Gastrocnemius medialis (tissue), 4 donors: Measurements from ENCODE around the gene ACVR1B. TPM values are rescaled to one million over a fixed set of nuclear protein-coding genes. Genes with fewer than 3 reads are reported as not detected.
A peak's percentile ranks its signal among the peaks of the same experiment; 100 is the strongest.

Experiments used
- ATAC-seq, 2 donors: fragments of 150-250 bp; one replicate each; pipeline ENCODE4 v1.9.1; 2016
- DNase-seq, 2 donors: peaks; one replicate each; pipeline ENCODE4 v3.0.0-alpha.2; 2019
- H3K27ac ChIP-seq, 4 donors: fragments of 200-600 bp; sonication (generic); 1 replicate in 1 of 4; 2 replicates in 3 of 4; pipeline ENCODE4 v1.5.1; 2016 to 2018; ENCODE audit warnings: mild to moderate bottlenecking in 2 of 4, moderate library complexity in 1 of 4
- H3K27me3 ChIP-seq, 3 donors: fragments of 200-600 bp; sonication (generic) in 2 of 3; 1 replicate in 1 of 3; 2 replicates in 2 of 3; pipeline versions ENCODE4 v1.5.1 to v1.6.0; 2016 to 2019; ENCODE audit warnings: mild to moderate bottlenecking in 1 of 3, moderate library complexity in 1 of 3
- H3K36me3 ChIP-seq, 2 donors: fragments of 200-600 bp; sonication (generic) in 1 of 2; one replicate each; pipeline ENCODE4 v1.5.1; 2017 to 2018
- H3K4me1 ChIP-seq, 2 donors: fragments of 200-600 bp; sonication (generic) in 1 of 2; one replicate each; pipeline ENCODE4 v1.5.1; 2016 to 2017; ENCODE audit warnings: mild to moderate bottlenecking in 2 of 2
- H3K4me3 ChIP-seq, 4 donors: fragments of 200-600 bp; sonication (generic) in 3 of 4; 1 replicate in 1 of 4; 2 replicates in 3 of 4; pipeline ENCODE4 v1.5.1; 2016 to 2019; ENCODE audit warnings: mild to moderate bottlenecking in 2 of 4
- H3K9me3 ChIP-seq, 3 donors: fragments of 200-600 bp; sonication (generic) in 2 of 3; 1 replicate in 1 of 3; 2 replicates in 2 of 3; pipeline ENCODE4 v1.5.1; 2016 to 2019
- POLR2A ChIP-seq, 2 donors: fragments of 450-650 bp; IDR thresholded peaks; one replicate each; pipeline ENCODE4 v1.6.1; 2017; ENCODE audit warnings: antibody characterized with exemption in 2 of 2, mild to moderate bottlenecking in 2 of 2, moderate library complexity in 2 of 2
- in situ Hi-C, 4 donors: fragments of 200-750 bp; cut with MboI; loops; one replicate each; pipeline versions ENCODE4 v1.15.0 to v1.8.0; 2017; ENCODE audit warnings: low sequenced_read_pairs in 4 of 4
- intact Hi-C: fragments of 100-400 bp; cut with DNase I; formaldehyde crosslinking; loops from one replicate; pipeline ENCODE4 v1.15.1; 2023; ENCODE audit warnings: low total_unique reads
- total RNA-seq, 4 donors: library from RNA; depleted of rRNA; stranded (reverse); fragments of >200 nt; gene quantifications; one replicate each; pipeline versions ENCODE4 v1.1.0 to v1.2.3, GENCODE V29; 2016
- TF ChIP-seq, protein P1 (sequence below), 5 experiments: fragments of 450-650 bp in 3 of 5; fragments of 200-600 bp in 2 of 5; sonication (generic) in 2 of 5; IDR thresholded peaks in 4 of 5; conservative IDR thresholded peaks in 1 of 5; 1 replicate in 4 of 5; 2 replicates in 1 of 5; pipeline ENCODE4 v1.5.1; 2016 to 2019; ENCODE audit warnings: antibody characterized with exemption in 5 of 5, mild to moderate bottlenecking in 3 of 5, moderate library complexity in 3 of 5

The ACVR1B gene
- total RNA-seq, 4 donors from 2014 or later = 8.7 to 15.9 (median 10.1) TPM

DNA sequence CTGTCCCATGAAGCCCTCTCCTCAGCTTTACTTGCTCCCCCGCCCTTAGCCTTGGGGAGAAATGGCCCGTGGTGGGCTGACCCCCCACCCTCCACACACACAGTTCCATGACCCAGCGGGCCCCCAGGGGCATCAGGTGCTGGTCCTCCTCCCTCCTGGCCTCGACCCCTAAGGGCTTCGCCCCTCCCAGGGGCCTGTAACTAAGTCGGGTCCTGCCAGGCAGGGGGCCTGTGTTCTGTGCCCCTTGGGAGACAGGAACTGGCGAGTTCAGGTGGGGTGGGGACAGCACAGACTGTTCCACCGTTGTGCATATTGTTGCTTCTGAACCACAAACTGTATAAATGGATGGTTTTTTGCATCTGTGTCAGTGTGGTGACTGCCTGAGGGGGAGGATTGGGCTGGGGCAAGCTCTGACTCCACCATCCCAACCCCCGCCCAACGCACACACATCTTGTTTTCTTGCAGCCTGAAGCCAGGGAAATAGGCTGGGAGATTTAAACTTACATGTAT is 64.1 kb downstream of the ACVR1B start:
- no peak for DNase-seq
- no peak overlapping the region for H3K27ac ChIP-seq
- H3K27me3 ChIP-seq = no peaks in the 10 kb centered on the region
- ATAC-seq = no peak
- no peaks in the 10 kb centered on the region for H3K36me3 ChIP-seq
- TF ChIP-seq, protein P1, sequence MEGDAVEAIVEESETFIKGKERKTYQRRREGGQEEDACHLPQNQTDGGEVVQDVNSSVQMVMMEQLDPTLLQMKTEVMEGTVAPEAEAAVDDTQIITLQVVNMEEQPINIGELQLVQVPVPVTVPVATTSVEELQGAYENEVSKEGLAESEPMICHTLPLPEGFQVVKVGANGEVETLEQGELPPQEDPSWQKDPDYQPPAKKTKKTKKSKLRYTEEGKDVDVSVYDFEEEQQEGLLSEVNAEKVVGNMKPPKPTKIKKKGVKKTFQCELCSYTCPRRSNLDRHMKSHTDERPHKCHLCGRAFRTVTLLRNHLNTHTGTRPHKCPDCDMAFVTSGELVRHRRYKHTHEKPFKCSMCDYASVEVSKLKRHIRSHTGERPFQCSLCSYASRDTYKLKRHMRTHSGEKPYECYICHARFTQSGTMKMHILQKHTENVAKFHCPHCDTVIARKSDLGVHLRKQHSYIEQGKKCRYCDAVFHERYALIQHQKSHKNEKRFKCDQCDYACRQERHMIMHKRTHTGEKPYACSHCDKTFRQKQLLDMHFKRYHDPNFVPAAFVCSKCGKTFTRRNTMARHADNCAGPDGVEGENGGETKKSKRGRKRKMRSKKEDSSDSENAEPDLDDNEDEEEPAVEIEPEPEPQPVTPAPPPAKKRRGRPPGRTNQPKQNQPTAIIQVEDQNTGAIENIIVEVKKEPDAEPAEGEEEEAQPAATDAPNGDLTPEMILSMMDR (IDR thresholded peaks at IDR 0.05 in 4 of 5, conservative IDR thresholded peaks at IDR 0.05 in 1 of 5) = no peak
- no peak for TF ChIP-seq POLR2A (IDR thresholded peaks at IDR 0.05)
- intact Hi-C loops = no loop called here
- H3K4me1 ChIP-seq = peaks cover 0 to 7% of the 10 kb centered on the region in 2 donors
- no peak overlapping the region for H3K4me3 ChIP-seq
- in situ Hi-C loops = no loop called here
- no peaks in the 10 kb centered on the region for H3K9me3 ChIP-seq

DNA sequence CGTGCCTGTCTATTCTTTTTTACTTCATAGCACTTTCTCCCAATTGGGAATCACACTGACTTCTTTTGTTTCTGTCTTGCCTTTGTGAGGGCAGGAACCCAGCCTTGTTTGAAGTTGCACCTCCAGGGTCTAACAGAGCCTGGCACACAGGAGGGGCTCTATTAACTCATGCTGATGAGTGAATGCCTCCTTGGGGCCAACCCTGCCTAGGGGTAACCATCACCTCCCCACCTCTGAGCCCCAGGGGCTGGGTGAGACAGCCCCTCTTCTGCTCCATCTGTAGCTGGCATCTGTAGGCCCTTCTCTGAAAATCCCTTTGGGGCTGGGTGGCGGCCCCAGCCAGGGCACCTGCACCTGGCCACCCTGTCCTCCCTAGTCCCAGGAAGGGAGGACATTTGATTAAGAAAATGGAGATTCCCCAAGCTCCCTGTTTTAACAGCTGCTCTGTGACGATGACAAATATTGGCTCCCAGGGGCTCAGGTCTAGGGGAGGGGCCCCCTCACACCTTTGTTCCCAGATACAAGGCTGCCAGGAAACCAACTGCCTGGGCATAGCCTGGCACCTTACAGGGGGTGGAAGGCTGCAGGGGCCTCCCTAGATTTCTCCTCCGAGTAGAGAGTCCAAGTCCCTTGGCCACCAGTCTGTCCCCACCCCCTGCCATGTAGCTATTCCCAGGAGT is 67.1 kb downstream of the ACVR1B start:
- DNase-seq (no peak), ATAC-seq (no peak)
- peaks cover 0 to 11% of the 10 kb centered on the region in 2 donors for H3K4me1 ChIP-seq
- no peaks in the 10 kb centered on the region for H3K27me3 ChIP-seq
- H3K27ac ChIP-seq = no peak overlapping the region
- TF ChIP-seq POLR2A (IDR thresholded peaks at IDR 0.05) = no peak
- TF ChIP-seq, protein P1 (IDR thresholded peaks at IDR 0.05 in 4 of 5, conservative IDR thresholded peaks at IDR 0.05 in 1 of 5) = no peak
- no peaks in the 10 kb centered on the region for H3K36me3 ChIP-seq
- in situ Hi-C loops (no loop called here), intact Hi-C loops (no loop called here)
- no peak overlapping the region for H3K4me3 ChIP-seq
- no peaks in the 10 kb centered on the region for H3K9me3 ChIP-seq

DNA sequence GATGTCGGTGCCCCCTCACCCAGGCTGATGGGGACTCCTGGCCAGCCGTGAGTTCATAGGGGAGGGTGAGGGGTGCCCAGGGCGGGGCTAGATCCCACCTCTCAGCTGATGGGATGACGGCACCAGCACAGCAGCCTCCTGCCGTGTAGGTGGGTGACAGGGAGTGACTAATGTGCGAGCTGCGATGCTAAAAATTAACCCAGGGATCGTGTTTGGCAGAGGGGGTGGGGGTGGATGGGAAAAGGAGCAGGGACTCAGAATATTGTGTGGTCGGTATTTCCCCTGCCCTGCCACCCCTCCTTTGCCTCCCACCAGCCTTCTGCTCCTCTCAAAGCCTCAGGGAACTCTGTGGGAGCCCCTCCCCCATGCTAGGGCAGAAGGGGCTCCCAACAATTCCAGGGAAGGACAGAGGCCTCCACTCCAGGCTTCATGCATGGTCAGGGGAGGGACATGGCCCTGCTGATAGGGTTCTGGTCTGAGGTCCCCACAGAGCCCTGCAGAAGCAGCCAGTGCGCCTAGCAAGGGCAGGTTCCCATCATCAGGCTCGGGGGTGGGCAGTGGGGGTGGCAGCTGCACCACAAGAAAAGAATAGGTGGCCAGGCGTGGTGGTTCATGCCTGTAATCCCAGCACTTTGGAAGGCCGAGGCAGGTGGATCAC is 67.7 kb downstream of the ACVR1B start:
- Histone ChIP-seq H3K27ac (no peak overlapping the region), H3K4me1 (peaks cover 4 to 17% of the 10 kb centered on the region in 2 donors), H3K4me3 (no peak overlapping the region), H3K27me3 (no peaks in the 10 kb centered on the region), H3K36me3 (no peaks in the 10 kb centered on the region), H3K9me3 (no peaks in the 10 kb centered on the region)
- ATAC-seq (no peak), DNase-seq (no peak)
- in situ Hi-C loops (no loop called here), intact Hi-C loops (no loop called here)
- TF ChIP-seq POLR2A (IDR thresholded peaks at IDR 0.05) = no peak
- TF ChIP-seq, protein P1 (IDR thresholded peaks at IDR 0.05 in 4 of 5, conservative IDR thresholded peaks at IDR 0.05 in 1 of 5) = no peak

DNA sequence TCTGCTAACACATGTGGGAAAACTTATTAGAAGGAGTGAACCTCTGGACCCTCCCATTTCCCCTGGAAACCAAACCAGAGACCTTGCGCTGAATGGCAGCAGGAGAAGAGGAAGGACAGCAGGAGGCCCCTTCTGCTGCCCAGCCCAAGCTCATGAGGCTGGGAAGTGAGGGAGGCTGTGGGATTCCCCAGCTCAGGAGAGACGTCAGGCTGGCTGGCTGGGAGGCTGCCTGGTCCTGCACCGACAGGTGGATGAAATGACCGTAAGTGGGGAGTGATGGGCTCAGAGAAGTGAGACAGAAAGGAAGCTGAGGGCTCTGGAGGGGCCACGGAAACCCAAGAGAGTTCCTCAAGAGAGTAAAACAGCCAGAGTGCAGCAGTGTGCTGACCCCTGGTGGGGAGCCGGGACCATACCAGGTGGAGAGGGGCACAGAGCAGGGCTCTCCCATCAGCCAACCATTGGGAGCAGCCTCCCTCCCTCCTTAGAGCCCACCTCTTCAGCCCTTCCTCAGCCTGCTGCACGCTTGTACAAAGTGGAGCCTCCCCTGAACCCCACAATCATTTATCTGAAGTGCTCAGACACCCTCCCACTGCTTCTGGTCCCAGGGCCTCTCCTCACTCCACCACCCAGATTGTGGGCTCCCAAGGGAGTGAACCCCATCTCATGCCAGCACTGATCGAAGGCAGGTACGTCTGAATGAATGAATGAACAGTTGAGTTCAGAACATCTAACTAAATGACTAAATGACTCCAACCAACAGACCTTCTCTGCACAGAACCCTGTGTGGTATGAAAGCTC is 69.2 kb downstream of the ACVR1B start:
- no peak overlapping the region for H3K27ac ChIP-seq
- DNase-seq (no peak), ATAC-seq (no peak)
- H3K27me3 ChIP-seq = no peaks in the 10 kb centered on the region
- no peak overlapping the region for H3K4me3 ChIP-seq
- no peaks in the 10 kb centered on the region for H3K9me3 ChIP-seq
- intact Hi-C loops = no loop called here
- H3K4me1 ChIP-seq = peaks cover 17 to 28% of the 10 kb centered on the region in 2 donors
- in situ Hi-C loops = loop anchor here in 1 of 4 donors (10.0 kb wide), 1 partner anchor 64 kb away; no protein-coding TSS in a partner anchor
- H3K36me3 ChIP-seq = no peaks in the 10 kb centered on the region
- TF ChIP-seq, protein P1 (IDR thresholded peaks at IDR 0.05 in 4 of 5, conservative IDR thresholded peaks at IDR 0.05 in 1 of 5) = peak; percentile 15 to 57 (median 49)
- TF ChIP-seq POLR2A (IDR thresholded peaks at IDR 0.05) = no peak
